ENCODE data around the gene LBH. TPM values are rescaled to one million over a fixed set of nuclear protein-coding genes. Genes with fewer than 3 reads are reported as not detected.

Gene LBH
- total and polyA plus RNA-seq, 11 donors: 54.2 to 226 (median 166) TPM

DNA sequence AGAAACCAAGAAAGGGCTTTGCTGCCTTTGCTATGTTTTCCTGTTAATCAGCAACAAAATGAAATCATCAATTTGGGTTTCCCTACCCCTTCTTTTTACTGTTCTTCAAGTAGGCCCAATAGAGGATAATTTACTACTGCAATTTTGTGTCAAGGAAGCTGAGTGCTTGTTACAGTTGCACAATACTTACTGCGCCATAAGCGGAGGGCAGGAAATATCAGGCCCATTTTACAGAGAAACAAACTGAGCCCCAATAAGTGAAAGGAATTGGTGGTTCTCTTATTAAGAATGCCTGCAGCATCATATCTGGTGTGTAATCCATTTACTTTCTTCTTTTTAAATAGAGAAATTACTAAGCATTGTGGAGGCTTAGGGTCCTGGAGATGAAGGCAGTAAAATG lies 9.3 kb upstream of the LBH start:
- H3K36me3 ChIP-seq: no peaks in the 10 kb centered on the region
- H3K9me3 ChIP-seq: no peaks in the 10 kb centered on the region
- H3K4me1 ChIP-seq: peaks cover 0 to 48% (median 32%) of the 10 kb centered on the region in 12 donors
- no peak for ATAC-seq
- no peak for DNase-seq
- no peaks in the 10 kb centered on the region for H3K27me3 ChIP-seq
- intact Hi-C loops (cut with DNase I): no loop called here
- WGBS, 4 donors: 86 to 99% (median 98%) methylated on average over 2 of the region's 2 CpGs
- no peak overlapping the region for H3K27ac ChIP-seq
- H3K4me3 ChIP-seq: no peak overlapping the region
- TF ChIP-seq CTCF (IDR thresholded peaks at IDR 0.05) (no peak), POLR2A (IDR thresholded peaks at IDR 0.05) (no peak)

DNA sequence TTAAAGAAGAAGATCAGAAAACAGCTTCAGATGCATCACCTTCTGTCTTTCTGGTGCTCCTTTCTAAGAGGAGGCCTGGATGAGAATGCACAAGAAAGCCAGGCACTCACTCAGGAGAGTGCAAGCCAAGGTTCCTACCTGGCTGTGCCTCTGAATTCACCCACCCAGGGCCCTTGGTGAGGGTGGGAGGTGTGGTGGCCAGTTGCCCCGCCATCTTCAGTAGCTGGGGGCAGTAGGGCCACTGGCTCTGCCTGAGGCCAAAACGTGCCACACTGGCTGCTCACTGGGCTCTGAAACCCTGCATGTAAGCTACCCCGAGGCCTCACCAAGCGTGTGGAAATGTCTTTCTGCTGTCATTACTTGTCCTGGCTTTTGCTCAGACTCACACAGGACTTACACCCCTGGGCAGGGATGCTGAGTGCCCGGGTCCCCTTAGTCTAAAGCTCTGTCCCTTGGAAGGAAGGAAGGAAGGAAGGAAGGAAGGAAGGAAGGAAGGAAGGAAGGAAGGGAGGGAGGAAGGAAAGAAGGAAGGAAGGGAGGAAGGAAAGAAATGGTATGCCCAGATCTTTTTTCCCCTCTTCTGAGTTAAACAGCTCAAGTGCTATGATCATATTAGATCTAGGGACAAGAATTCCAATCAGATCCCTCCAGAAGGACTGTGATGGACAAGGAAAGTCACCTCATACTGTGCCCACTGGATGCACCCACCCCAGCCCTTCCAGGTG lies 8.5 kb upstream of the LBH start:
- H3K27ac ChIP-seq: peak overlapping the region in 3 of 12 donors; percentile 33 to 93 (median 89)
- H3K4me1 ChIP-seq: peaks cover 0 to 41% (median 26%) of the 10 kb centered on the region in 12 donors
- TF ChIP-seq POLR2A (IDR thresholded peaks at IDR 0.05) (no peak), CTCF (IDR thresholded peaks at IDR 0.05) (no peak)
- no peaks in the 10 kb centered on the region for H3K9me3 ChIP-seq
- ATAC-seq (no peak), DNase-seq (no peak)
- intact Hi-C loops (cut with DNase I): no loop called here
- no peak overlapping the region for H3K4me3 ChIP-seq
- H3K27me3 ChIP-seq: no peaks in the 10 kb centered on the region
- no peaks in the 10 kb centered on the region for H3K36me3 ChIP-seq
- 80 to 91% (median 83%) methylated on average over 5 of the region's 5 CpGs for WGBS, 4 donors

DNA sequence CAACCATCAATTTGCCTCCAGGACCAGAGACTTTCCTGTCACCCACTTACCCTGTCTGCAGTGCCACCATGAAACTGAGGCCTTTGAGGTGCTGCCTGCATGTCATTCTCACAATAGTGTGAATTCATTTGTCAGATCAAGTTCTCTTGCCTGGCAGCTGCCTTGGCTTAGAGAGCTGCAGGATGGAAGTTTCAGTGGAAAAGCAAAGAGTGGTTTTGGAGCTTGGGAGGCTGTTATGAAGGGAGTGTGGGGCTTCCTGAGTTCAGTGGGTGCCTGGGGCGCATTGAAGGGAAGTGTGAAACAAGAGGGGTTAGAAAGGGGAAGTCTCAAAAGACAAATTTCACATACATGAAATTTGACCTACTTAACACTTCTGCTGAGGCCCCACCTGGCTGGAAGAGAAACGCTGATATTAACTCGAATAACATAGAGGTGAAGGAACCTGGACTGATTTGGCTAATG lies 7.9 kb upstream of the LBH start:
- H3K27ac ChIP-seq: peak overlapping the region in 6 of 12 donors; percentile 5 to 93 (median 61)
- ATAC-seq (no peak), DNase-seq (peak in 1 of 5 donors; percentile 11)
- intact Hi-C loops (cut with DNase I): no loop called here
- peaks cover 0 to 38% (median 25%) of the 10 kb centered on the region in 12 donors for H3K4me1 ChIP-seq
- H3K9me3 ChIP-seq: no peaks in the 10 kb centered on the region
- H3K27me3 ChIP-seq: no peaks in the 10 kb centered on the region
- H3K4me3 ChIP-seq: no peak overlapping the region
- no peak for TF ChIP-seq CTCF (IDR thresholded peaks at IDR 0.05)
- no peak for TF ChIP-seq POLR2A (IDR thresholded peaks at IDR 0.05)
- 46 to 66% (median 64%) methylated on average over 3 of the region's 3 CpGs for WGBS, 4 donors
- H3K36me3 ChIP-seq: no peaks in the 10 kb centered on the region

DNA sequence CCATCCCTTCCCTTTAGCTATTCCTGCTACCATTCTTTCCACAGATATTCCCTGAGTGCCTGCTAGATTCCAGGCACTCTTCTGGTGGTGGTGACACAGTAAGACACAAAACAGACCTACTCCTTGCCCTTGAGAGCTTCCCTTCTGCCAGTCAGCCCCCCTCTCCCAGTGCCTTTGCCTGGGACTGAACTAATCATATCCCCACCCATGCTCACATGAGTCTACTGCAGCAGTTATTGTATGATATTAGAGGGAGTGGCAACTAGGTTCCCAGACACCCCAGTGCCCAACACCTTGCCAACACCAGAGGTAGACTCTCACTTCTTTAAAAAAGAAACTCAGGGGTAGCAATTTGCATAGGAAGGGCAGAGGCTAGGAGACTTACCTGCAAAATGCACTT lies 7.2 kb upstream of the LBH start:
- TF ChIP-seq CTCF (IDR thresholded peaks at IDR 0.05) (no peak), POLR2A (IDR thresholded peaks at IDR 0.05) (no peak)
- ATAC-seq (peak; percentile 18 to 60 (median 50)), DNase-seq (no peak)
- peak overlapping the region in 8 of 12 donors; percentile 5 to 93 (median 60) for H3K27ac ChIP-seq
- no peaks in the 10 kb centered on the region for H3K27me3 ChIP-seq
- intact Hi-C loops (cut with DNase I): no loop called here
- H3K4me1 ChIP-seq: peaks cover 0 to 38% (median 25%) of the 10 kb centered on the region in 12 donors
- H3K9me3 ChIP-seq: no peaks in the 10 kb centered on the region
- no peak overlapping the region for H3K4me3 ChIP-seq
- H3K36me3 ChIP-seq: no peaks in the 10 kb centered on the region
